NCI-H146 (cell line): ENCODE data around the gene SLC2A4RG.

Experiments
- DNase-seq: peaks from one replicate; lab custom pipeline; 2025; lab: John Stamatoyannopoulos, UW

SLC2A4RG gene

DNA sequence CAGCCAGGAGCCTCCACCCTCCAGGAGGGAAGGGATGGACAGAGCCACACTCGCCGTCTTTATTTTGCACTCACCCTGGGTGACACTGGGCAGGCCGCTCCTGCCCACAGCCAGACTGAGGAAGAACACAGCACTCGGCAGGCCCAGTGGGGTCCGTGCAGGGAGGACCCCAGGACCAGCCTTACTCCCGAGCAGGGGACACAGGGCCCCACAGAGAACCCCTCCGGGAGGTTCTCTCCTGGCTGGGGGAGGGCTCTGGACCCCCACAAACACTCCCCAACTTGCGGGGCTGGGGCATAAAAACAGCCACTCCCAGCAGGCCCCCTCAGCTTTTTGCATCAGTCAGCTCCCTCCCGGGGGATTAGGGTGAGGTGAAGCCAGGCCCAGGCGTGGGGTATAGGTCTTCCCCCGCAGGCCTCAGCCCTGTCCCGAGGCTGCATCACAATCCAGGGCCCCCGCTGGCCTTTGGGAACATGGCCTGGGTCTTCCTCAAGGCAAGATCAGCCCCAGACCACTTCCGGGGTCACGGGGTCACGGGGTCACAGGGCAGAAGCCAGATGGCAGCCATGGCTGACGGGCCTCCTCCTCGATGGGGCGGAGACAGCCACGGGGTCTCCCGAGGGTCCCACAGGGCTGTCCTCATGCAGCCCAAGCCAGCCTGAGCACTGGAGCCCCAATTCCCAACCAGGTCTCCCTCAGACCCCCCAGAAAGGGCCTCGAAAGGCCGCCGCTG is 39.9 kb upstream of the SLC2A4RG start:
- DNase-seq = no peak

DNA sequence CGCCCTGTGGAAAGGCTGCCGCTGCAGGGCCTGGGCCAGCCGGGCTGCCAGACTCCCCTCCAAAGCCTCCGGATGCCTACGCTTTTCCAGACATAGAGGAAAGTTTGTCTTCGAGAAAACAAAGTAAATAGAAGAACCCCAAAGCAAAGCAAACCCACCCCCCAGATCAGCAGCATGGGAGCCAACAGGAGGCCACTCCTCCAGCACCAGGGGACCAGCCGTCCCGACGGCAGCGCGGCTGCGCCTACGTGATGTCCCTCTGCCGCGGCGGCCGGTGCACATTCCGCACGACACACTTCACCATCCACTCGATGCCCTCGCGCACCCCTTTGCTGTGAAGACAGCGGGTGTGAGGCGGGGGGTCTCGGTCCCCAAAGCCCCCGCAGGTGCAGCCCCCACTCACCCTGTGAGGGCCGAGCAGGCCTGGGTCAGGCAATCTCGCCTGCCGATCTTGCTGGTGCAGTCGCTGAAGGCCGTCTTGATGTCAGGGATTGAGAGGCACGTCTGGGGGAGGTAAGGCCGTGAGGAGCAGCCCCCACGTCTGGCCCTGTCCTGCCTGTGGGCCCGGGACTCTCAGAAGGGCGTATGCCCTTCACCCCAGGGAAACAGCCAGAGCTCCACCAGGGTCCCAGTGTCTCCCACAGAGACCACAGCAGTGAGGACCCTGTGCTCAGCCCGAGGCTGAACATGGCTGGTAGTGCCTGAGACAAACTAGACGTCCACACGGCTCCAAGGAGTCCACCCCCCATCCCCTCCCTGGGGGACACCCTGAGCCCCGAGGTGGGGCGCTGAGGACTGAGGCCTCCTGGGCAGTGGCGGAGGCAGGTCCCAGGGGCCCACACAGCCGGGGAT is 39.2 kb upstream of the SLC2A4RG start:
- DNase-seq = no peak

- no peak for DNase-seq
Measured at GRCh38 chr20:63701051-63701328, 38.6 kb upstream of the SLC2A4RG start.

GRCh38 chr20:63701329-63702035 is 38.1 kb upstream of the SLC2A4RG start:
- no peak for DNase-seq

GRCh38 chr20:63702036-63702665 is 37.4 kb upstream of the SLC2A4RG start:
- no peak for DNase-seq

GRCh38 chr20:63702751-63703470 is 36.7 kb upstream of the SLC2A4RG start:
- DNase-seq = no peak

DNA sequence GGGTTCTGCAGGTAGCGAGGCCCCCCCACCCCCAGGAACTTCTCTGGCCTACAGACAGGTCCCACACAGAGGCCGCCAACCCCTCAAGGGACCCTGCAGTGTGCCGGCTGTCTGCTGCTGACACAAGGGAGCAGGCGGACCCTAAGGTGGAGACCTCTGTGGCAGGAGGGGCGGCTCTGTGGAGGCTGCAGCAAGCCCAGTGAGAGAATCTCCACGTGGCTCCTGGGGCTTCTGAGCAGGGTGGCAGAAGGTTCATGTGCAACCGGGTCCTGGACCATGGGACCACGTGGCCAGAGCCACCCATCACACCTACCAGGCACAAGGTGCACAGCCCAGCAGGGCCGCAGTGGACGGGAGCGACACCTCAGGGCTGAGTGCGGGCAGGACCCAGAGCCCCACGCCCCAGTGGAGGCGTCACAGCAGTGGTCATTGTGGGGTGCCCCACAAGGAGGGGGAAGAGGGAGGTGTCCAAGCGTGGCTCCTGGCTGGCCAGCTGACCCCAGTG is 36.1 kb upstream of the SLC2A4RG start:
- no peak for DNase-seq

GRCh38 chr20:63703976-63704748 is 35.4 kb upstream of the SLC2A4RG start:
- DNase-seq = no peak

DNA sequence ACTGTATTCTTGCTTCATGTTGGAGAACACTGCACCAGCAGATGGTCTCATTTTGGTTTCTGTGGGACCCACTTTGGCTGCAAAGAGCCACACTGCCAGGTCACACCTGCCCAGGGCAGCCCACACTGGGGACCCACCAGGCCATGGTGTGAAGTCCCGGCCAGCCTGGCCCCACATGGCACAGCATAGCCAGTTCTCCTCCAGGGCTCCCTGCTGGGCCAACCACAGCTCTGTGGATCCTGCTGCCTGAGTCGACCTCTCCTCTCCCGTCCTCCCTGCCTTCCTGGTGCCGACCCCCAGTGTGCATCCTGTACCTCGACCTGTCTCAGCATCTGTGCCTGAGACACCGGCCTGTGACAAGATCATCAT is 34.8 kb upstream of the SLC2A4RG start:
- DNase-seq = no peak

DNA sequence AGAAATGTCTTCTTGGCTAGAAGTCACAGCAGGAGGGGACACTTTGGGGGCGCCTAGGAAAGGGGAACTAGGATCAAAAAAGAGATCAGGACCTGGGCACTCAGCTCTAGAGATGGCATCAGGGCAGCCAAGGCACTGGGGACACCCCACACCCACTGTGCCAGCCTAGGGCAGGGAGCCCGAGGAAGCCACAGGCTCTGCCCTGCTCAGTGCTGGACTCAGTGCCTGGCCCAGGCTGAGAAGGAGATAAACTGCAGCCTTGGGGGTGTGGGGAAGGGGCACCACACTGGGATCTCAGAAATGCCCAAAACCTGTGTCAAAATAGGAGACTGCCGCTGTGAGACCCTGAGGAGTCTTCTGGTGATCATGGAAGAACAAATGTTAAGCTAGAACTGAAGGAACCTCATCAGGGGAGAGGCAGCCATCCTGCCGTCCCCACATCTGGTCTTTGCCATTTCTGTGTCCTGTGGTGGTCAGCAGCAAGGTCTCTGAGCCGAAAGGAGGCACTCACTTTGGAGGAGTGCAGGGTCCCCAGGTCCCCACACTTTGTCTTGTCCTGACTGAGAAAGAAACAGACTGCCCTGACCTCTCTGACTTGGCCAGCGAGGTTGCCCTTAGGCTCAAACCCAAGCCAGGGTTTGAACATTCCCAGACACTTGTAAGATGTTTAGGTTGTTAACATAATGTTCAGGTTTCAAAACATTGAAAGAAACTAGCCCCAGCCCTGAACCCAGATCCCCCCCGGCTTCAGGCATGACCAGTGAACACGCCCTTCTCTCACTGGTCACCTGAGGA is 34.1 kb upstream of the SLC2A4RG start:
- no peak for DNase-seq

DNA sequence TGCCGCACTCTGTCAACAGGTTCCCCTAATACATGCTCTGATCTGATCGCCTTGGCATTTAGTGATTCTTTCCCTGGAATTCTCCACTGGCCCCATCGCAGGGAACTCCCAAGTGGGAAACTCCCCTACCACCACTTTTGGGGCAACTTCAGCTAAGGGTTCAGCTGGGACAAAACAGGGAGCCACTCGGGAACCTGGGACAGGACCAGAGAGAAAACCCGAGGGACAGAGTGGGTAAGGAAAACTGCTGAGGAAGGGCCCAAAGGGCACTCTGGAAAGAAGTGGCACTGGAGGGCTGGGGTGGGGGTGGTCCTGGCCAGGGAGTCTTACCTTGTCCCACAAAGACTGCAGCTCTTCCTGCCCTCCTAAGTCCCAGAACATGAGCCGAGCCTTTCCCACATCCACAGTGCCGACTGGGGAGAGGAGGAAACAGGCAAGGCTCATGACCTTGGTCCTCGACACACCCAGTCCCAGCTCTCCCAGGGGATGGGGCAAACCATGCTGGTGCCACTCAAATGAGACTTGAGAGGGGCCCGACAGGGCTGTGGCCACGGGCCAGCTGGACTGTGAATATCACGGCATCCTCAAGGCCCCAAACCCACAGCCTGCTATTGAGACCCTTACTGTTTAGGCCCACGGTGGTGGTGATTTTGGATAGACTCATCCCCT is 33.4 kb upstream of the SLC2A4RG start:
- no peak for DNase-seq

DNA sequence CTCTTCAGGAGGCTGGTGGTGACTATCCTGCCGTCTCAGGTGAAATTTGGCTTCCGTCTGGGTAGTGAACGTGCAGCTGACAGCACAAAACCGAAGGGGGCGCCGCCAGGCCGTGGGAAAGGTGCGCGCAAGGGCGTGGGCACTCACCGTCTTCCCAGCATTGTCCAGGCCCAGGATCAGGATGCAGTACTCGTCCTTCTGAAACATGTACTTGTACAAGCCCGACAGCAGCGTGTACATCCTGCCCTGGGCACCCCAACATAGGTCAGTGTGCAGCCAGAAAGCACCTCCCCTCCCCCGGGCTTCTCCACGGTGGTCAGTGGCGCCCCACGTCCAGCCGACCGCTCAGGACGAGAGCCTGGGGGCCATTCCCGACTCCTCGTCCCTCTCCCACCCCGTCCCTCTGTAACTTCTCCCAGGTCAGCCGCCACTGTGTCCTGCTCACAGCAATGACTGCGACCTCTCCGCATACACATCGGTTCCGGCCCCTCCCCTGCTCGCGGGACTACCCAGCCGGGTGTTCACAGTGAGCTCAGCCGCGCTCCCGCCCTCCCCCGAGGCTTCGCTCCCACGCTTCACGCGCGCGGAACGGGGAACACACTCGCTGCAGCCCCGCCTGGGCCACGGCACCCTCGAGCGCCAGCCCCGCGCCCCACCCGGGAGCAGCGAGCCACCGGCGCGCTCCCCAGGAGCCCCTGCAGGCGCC is 32.6 kb upstream of the SLC2A4RG start:
- peak; percentile 56 for DNase-seq

GRCh38 chr20:63707558-63708300 is 31.8 kb upstream of the SLC2A4RG start, which contains the start of the genes ARFRP1 and ZGPAT:
Gene ARFRP1 (minus strand): TSS chr20:63707976. CDS start chr20:63707091, 885 bp downstream.
Gene ZGPAT (plus strand): TSS chr20:63708039. CDS start chr20:63708581, 542 bp downstream.
- DNase-seq = peak; percentile 90

GRCh38 chr20:63708301-63709148 is 31.1 kb upstream of the SLC2A4RG start:
- DNase-seq = peak; percentile 26

GRCh38 chr20:63709149-63709527 is 30.4 kb upstream of the SLC2A4RG start:
- no peak for DNase-seq

- DNase-seq = no peak
Measured at GRCh38 chr20:63711085-63711645, 28.4 kb upstream of the SLC2A4RG start.

DNA sequence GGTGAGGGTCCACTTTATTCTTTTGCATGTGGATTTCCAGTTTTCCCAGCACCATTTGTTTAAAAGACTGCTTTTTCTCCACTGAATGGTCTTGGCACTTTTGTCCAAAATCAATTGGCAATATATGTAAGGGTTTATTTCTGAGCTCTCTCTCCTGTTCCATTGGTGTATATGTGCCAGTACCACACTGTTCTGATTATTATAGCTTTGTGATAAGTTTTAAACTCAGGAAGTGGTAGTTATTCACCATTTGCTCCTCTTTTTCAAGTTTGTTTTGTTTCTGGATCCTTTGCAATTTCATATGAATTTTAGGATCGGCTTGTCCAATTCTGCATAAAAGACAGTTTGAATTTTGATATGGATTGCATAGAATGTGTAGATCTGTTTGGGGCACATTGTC is 27.4 kb upstream of the SLC2A4RG start:
- DNase-seq = no peak
